Prostate gland (tissue), 2 donors: Measurements from ENCODE around the gene NR1D1. TPM values are rescaled to one million over a fixed set of nuclear protein-coding genes. Genes with fewer than 3 reads are reported as not detected.
"Not testable (repeated sequence)": the region's sequence is repeated elsewhere in the genome, so short reads cannot be mapped to it uniquely, and the experiment has no call there.

Source experiments
- DNase-seq: peaks from one replicate; pipeline ENCODE4 v3.0.0-alpha.2; 2019; ENCODE audit warnings: low spot score
- H3K27ac ChIP-seq, 2 donors: fragments of 200-600 bp; sonication (generic); 2 replicates each; pipeline ENCODE4 v1.5.1; 2017 to 2019
- H3K27me3 ChIP-seq: fragments of 200-600 bp; sonication (generic); replicated peaks from 2 replicates; pipeline ENCODE4 v1.5.1; 2019; ENCODE audit not compliant: insufficient read depth
- H3K36me3 ChIP-seq, 2 donors: fragments of 200-600 bp; sonication (generic); 1 replicate in 1 of 2; 2 replicates in 1 of 2; pipeline versions ENCODE4 v1.5.1 to v1.8.1; 2017 to 2019
- H3K4me1 ChIP-seq: fragments of 200-600 bp; sonication (generic); replicated peaks from 2 replicates; pipeline ENCODE4 v1.5.1; 2019
- H3K4me3 ChIP-seq, 2 donors: fragments of 200-600 bp; sonication (generic); 2 replicates each; pipeline ENCODE4 v1.5.1; 2017 to 2019
- H3K9me3 ChIP-seq: fragments of 200-600 bp; sonication (generic); 2 replicates; pipeline ENCODE4 v1.5.1; 2017
- CTCF ChIP-seq, 4 experiments: fragments of 200-600 bp in 2 of 4; fragments of 450-650 bp in 2 of 4; sonication (generic) in 2 of 4; IDR thresholded peaks; 1 replicate in 3 of 4; 2 replicates in 1 of 4; pipeline ENCODE4 v1.5.1; 2016 to 2019; ENCODE audit warnings: antibody characterized with exemption in 4 of 4, mild to moderate bottlenecking in 2 of 4, moderate library complexity in 2 of 4
- POLR2A ChIP-seq: fragments of 450-650 bp; IDR thresholded peaks from one replicate; pipeline ENCODE4 v1.6.1; 2016; ENCODE audit warnings: antibody characterized with exemption, mild to moderate bottlenecking
- POLR2AphosphoS5 ChIP-seq: sonication (generic); formaldehyde crosslinking; IDR thresholded peaks from one replicate; pipeline ENCODE4 v1.6.1; 2017; ENCODE audit warnings: antibody characterized with exemption
- WGBS: methylation state at CpG from one replicate; pipeline ENCODE4 v1.1.5; 2018; 5-methylcytosine and 5-hydroxymethylcytosine counted together
- intact Hi-C: fragments of 100-400 bp; cut with DNase I; formaldehyde crosslinking; loops from one replicate; pipeline ENCODE4 v1.14.2; 2022
- total RNA-seq, 2 donors: library from RNA; depleted of rRNA; stranded (reverse); fragments of >200 nt; gene quantifications; one replicate each; pipeline ENCODE4 v1.1.0, GENCODE V29; 2016

Gene NR1D1
- 10 to 100 TPM; 10.7 to 35.2 TPM for total RNA-seq

GRCh38 chr17:40100419-40100668 lies at the start of gene NR1D1:
Gene NR1D1 (minus strand): TSS chr17:40100589. CDS start chr17:40100094, 495 bp downstream.
- H3K4me3 ChIP-seq: peak within 1 kb of the TSS; percentile 54 to 65
- no peaks in the 10 kb centered on the region for H3K27me3 ChIP-seq
- 0% methylated on average over 16 of the region's 16 CpGs for whole genome bisulfite sequencing
- no peaks in the 10 kb centered on the region for H3K9me3 ChIP-seq
- intact Hi-C loops: no loop called here
- H3K36me3 ChIP-seq: peaks cover 0 to 5% of the 10 kb centered on the region in 2 donors
- H3K27ac ChIP-seq: peak within 1 kb of the TSS; percentile 88 to 95
- H3K4me1 ChIP-seq: no peaks in the 10 kb centered on the region
- no peak for DNase-seq
- TF ChIP-seq POLR2A: peak; percentile 93
- no peak for TF ChIP-seq CTCF (IDR thresholded peaks at IDR 0.05)

GRCh38 chr17:40148527-40148926 lies 48.1 kb upstream of the NR1D1 start:
- Histone ChIP-seq H3K36me3 (peaks cover 0 to 10% of the 10 kb centered on the region in 2 donors), H3K27ac (no peak overlapping the region), H3K9me3 (no peaks in the 10 kb centered on the region), H3K27me3 (no peaks in the 10 kb centered on the region), H3K4me1 (peaks cover 4% of the 10 kb centered on the region), H3K4me3 (no peak overlapping the region)
- intact Hi-C loops: no loop called here
- WGBS: 88% methylated on average over 3 of the region's 3 CpGs
- no peak for DNase-seq
- TF ChIP-seq POLR2A: no peak
- no peak for TF ChIP-seq POLR2AphosphoS5
- TF ChIP-seq CTCF (IDR thresholded peaks at IDR 0.05): no peak

GRCh38 chr17:40145476-40145875 lies 45.1 kb upstream of the NR1D1 start:
- Histone ChIP-seq H3K4me3 (no peak overlapping the region), H3K9me3 (no peaks in the 10 kb centered on the region), H3K27ac (no peak overlapping the region), H3K36me3 (peaks cover 0 to 4% of the 10 kb centered on the region in 2 donors), H3K27me3 (no peaks in the 10 kb centered on the region), H3K4me1 (peaks cover 4% of the 10 kb centered on the region)
- no peak for TF ChIP-seq POLR2AphosphoS5
- TF ChIP-seq POLR2A: no peak
- no peak for TF ChIP-seq CTCF (IDR thresholded peaks at IDR 0.05)
- DNase-seq: no peak
- WGBS: 94% methylated on average over 3 of the region's 3 CpGs
- intact Hi-C loops: no loop called here

GRCh38 chr17:40143166-40143565 lies 42.8 kb upstream of the NR1D1 start:
- intact Hi-C loops, H3K36me3 ChIP-seq: not testable (repeated sequence)

GRCh38 chr17:40139566-40140058 lies 39.2 kb upstream of the NR1D1 start:
- peak; percentile 33 for DNase-seq
- WGBS: 8% methylated on average over 14 of the region's 14 CpGs
- TF ChIP-seq CTCF (IDR thresholded peaks at IDR 0.05) (no peak), POLR2A (no peak), POLR2AphosphoS5 (no peak)
- intact Hi-C loops: no loop called here
- peak overlapping the region; percentile 96 to 98 for H3K27ac ChIP-seq
- no peaks in the 10 kb centered on the region for H3K9me3 ChIP-seq
- no peaks in the 10 kb centered on the region for H3K27me3 ChIP-seq
- no peaks in the 10 kb centered on the region for H3K4me1 ChIP-seq
- peaks cover 1 to 4% of the 10 kb centered on the region in 2 donors for H3K36me3 ChIP-seq
- H3K4me3 ChIP-seq: peak overlapping the region; percentile 63 to 80

More at GRCh38 chr17:40143166-40143565, 42.8 kb upstream of the NR1D1 start:
- H3K9me3 ChIP-seq, H3K4me3 ChIP-seq, DNase-seq, H3K4me1 ChIP-seq, H3K27me3 ChIP-seq, H3K27ac ChIP-seq: not testable (repeated sequence)
- WGBS: 89% methylated on average over 3 of the region's 3 CpGs
